Stimulated activated CD4-positive, alpha-beta T cell treated with anti-CD3 and anti-CD28 coated beads, Interleukin-2, amount 100 ng/mL, for 4 hours (primary cell): Measurements from ENCODE around the gene GDF11.

Source experiments
- DNase-seq: peaks from one replicate; pipeline ENCODE4 v3.0.0-alpha.2; 2020; ENCODE audit warnings: low read depth

GDF11 gene

GRCh38 chr12:55795950-55796349 is 53.0 kb downstream of the GDF11 start:
- DNase-seq, result no peak

DNA sequence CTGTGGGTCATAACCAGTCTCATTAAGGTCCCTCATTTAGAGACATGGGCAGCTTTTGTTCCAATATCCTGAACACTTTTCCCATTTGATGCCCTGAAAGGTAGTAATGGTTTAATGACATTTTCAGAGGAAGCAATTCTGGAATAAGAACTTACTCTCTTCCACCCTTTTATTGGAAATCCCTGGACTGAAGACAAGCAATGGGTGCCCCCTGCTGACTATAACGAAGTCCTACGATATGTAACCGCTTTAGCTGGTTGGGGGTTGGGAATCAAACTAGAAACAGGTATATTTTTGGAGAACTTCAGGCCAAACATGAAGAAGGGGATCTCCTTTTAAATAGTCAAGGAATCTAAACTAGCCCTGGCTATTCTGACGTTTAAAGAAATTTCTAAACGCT is 54.1 kb downstream of the GDF11 start:
- no peak for DNase-seq

GRCh38 chr12:55797550-55797949 is 54.6 kb downstream of the GDF11 start:
- no peak for DNase-seq
